Hematopoietic multipotent progenitor cell treated with erythropoietin and hydrocortisone succinate and interleukin-3 and kit ligand, for 17 days (in vitro differentiated cells): ENCODE data around the gene DGLUCY.
"Not testable (repeated sequence)": the region's sequence is repeated elsewhere in the genome, so short reads cannot be mapped to it uniquely, and the experiment has no call there.

Source experiments
- DNase-seq: peaks from one replicate; pipeline ENCODE4 v3.0.0-alpha.2; 2015; ENCODE audit warnings: low spot score

The DGLUCY gene

DNA sequence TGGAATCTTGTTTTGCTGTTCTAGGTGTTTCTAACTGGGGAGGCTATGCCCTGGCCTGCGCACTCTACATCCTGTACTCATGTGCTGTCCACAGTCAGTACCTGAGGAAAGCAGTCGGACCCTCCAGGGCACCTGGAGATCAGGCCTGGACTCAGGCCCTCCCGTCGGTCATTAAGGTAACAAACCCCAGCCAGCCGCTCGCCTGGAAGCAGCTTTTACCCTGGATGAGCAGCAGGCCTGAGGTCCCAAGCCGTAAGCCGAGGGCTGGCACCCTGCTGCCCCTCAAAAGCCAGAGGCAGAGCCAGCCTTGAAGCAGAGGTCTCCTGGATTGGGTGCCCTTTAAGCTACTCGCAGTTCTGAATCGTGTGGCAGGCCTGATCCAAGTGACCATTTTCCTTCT, 101.5 kb downstream of the DGLUCY start:
- no peak for DNase-seq

DNA sequence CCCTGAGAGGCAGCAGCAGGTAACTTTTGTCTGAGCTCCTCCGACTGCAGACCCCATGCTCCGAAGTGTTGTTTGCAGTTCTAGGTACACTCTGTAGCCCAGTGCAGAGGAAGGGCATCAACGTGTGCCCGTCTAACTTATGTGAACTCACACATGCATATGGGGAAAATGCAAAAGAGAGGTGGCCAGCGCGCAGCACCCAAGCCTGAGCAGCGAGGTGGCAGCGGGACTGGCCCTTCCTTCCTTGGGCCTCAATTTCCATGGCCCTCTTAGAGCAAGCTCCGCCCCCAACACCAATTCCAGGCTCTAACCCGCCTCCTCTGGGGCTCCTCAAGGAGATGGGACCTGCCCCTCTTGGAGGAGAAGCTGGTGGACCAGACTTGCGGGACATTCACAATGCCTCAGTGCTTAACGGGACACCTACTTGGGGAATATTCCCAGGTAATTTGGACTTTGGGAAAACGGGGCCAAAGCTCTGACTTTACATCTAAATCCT, 102.9 kb downstream of the DGLUCY start:
- DNase-seq, result no peak

DNA sequence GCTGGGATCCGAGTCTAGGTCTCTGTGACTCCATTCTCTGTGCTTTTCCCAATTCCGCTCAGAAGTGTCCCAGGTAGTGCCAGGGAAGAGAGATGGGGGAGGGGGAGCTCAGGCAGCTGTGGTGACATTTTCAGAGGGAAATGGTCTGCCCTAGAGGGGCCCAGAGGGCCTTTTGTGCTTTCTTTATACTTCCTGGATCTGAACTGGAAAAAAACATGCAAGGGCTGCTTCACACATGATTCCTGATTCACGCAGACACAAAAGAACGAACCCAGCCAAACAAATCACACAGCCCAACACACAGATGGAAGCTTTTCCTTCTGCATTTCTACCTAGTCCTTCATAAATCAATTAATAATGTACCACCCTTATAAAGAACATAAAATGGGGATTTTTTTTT, 104.1 kb downstream of the DGLUCY start:
- no peak for DNase-seq

DNA sequence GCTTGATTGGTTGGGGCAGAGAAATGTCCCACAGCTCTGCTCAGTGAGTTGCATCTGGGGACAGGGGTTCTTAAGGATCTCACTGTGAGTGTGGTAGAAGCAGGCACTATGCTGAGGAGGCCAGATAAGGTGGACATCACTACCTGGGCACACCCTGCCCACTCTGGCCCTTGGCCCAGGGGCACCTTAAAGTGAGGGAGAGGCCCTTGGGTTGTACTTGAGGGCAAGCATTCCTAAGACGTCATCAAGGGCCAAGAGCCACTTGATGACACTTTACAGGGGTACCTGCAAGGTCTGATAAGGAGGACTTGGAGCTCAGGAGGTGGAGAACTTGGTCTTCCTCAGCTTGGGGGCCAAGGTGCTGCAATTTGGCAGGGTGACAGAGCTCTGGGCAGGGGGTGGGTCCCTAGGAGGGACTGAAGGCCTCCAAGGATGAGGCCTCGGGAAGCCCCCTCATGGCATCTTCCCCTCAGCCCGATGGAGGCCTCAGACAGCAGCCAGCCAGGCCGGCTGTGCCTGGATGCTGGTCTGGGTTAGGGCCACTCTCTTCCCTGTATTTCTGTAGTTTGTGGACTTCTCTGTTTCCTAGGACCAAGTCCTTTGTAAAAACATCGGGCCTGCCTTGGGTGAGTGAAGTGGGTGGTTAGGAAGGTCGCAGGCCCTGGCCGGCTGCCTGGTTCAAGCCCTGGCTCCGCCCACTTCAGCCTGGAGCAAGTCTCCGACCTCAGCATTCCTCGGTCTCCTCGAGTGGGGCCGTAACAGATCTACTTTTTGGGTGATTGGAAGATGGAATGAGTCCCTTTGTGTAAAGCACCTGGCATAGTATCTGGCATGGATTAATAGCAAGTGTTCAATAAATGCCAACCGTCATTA, 105.9 kb downstream of the DGLUCY start:
- DNase-seq, result no peak

DNA sequence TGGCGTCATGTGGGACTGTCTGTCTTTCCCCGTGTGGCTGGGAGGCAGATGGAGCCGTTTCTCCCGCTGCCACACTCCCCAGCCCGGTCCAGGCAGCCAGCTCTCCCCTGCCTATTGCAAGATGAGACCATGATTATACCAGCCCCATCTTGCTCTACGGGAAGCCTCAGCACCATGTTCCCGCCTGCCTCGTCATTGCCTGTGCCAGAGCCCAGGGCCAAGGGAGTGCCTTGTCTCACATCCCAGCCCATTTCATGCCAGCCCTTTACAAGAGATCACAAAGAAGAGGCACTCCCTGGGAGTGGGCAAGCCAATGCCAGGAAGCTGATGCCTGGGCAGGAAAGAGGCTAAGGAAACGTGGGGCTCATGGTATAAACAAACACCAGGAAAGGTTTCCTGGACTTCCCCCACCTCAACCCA, 106.7 kb downstream of the DGLUCY start:
- no peak for DNase-seq

DNA sequence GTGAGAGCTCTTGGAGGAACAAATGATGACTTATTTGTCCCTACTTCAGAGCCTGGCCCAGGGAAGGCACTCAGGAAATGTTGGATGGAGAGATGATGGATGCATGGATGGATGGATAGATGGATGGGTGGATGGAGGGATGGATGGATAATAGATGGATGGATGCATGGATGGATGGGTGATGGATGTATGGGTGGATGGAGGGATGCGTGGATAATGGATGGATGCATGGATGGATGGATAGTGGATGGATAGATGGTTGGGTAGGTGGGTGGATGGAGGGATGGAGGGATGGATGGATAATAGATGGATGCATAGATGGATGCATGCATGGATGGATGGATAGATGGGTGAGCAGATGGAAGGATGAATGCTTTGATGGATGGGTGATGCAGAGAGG, 107.4 kb downstream of the DGLUCY start:
- DNase-seq, result no peak

DNA sequence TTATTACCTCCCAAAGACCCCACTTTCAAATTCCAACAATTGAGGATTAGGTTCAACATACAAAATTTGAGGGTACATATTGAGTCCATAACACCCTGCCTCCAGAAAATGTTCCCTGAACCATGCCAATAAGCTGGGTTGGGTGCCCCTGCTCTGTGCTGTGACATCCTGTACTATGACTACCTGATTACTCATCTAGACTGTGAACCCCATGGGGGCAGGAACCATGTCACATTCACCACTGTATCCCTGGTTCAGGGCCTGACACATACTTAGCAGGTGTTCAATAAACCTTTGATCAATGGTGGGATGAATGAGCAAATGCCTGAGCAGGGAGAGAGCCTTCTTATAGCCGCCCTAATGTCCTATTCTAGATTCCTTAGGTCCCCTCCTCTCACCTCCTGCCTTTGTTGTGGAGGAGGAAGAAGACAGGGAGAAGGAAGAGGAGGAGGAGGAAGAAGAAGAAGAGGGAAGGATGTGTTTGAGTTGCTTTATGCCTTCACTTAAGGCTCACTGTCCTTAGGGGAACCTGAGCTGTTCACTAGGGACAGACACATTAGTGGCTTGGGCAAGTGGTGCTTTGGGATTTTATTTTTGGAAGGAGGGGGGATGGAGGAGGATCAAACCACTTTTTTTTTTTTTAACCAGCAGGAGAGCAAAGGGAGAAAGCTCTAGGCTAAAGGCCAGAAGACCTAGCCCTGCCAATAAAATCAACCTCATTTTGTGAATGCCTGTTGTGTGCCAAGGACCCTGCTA, 109.3 kb downstream of the DGLUCY start:
- no peak for DNase-seq

DNA sequence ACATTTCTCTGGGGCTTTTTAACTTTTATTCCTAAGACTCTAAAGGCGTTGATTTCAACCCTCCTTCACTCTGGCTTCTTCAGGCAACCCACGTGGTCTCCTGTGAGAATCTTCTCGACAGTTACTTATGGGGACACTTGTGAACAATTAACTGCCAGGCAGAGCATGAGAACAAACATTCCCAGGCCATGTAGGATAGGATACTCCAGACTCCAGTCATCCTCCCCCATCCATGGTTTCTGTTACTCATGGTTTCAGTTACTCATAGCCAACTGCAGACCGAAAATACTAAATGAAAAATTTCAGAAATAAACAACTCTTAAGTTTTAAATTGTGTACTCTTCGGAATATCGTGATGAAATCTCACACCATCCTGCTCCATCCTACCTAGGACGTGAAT, 111.2 kb downstream of the DGLUCY start:
- DNase-seq, result no peak

DNA sequence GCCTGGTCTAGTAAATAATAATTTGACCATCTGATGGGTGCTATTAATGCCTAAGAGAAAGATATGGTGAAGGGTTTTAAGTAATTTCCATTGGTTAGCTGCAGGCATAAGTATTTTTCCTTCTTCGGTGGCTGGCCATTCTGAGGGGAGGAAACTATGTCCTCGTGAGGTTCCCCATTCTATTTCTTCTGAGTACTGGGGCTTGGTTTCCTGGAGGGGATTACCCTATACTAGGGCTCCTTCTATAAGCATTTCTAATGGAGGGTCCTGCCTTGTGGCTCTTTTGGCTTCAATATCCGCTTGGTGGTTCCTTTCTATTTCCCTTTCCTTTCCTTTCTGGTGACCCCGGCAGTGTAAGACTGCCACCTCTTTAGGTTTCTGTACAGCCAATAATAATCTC, 112.5 kb downstream of the DGLUCY start:
- not testable (repeated sequence) for DNase-seq

DNA sequence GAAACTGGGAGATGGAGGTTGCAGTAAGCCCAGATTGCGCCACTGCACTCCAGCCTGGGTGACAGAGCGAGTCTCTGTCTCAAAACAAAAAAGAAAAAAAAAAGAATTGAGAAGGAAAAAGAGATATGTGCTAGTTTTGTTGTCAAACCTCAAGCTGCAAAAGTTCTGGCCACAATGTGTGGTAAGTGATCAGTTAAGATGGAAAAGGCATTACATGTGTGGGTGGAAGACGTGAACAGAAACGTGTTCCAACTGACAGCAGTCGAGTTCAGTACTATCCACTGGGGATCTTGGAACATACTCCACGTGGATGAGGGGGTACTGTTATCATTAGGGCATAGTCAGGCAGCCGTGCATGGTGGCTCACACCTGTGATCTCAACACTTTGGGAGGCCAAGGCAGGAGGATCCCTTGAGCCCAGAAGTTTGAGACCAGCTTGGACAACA, 113.3 kb downstream of the DGLUCY start:
- DNase-seq, result no peak

DNA sequence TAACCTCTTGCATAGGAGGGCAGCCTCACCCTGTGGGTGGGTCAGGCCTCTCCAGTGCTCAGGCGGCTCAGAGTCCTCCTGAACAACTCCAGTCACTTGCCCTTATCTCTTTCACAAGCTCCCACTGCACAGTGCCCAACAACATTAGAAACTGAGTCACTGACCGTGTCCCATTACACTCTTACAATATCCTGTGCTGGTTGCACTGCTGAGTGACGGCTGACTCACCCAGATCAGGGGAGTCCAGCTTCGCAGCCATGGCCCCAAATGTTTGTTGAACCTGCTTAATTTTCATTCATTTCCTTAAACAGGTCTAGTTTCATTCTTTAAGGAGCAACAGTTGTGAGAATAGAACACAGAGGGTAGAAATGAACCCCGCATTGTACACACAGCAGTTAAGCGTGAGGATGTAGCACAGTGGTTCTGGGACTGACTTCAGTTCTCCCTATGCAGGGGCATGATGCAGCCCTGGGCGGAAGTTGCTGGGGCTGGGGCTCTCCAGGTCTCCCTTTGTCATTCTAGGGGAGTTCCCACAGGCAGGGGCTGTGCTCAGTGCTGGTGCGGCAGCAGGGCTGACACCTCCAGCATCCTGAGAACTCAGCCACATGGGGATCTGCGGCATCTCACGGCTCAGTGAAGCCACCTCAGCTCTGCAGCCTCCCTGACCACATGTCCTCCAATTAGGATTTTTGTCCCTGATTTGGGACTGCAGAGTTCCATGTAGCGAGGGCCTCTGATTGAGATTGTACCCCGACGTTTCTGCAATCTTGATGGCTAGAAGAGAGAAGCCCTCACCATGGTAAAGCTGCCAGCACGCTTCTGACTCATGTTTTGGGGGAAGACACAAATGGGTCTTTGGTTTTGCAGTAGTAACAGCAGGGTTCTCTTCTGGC, 114.5 kb downstream of the DGLUCY start:
- no peak for DNase-seq

DNA sequence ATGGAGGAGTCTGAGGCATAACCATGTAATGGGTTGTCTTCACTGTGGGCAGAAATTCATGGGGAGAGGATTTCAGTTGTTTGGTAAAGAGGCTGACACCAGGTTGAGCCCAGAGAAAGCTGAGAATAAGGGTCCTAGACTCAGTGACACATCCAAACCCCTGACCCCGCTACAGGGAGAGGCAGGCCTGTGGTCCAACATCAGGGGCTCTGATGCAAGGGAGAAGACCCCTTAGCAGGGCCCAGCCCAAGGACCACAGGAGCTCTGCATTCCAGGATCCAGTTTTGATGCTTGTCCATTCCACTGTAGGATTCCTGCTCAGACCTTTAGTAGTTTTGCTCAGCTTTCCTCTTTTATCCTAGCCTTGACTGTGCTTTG, 115.1 kb downstream of the DGLUCY start:
- no peak for DNase-seq

DNA sequence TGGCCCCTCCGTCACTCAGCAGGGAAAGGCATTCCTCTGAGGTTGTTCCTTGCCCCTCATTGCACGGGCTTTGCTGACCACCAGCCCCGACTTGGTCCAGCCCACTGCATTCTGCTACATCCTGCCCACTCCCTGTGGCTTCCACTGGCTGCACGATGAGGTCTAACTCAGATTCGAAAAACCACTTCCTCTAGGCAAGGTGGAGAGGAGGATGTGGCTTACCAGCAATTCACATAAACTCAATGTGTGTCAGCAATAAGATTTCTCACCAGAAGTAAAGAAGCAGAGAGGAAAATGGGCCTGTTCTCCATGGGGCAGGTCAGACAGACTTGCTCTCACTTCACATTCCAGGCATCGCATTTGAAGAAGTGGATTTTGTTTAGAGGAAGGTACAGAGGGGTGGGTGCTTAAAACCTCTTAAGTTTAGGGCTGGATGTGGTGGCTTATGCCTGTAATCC, 115.9 kb downstream of the DGLUCY start:
- no peak for DNase-seq

DNA sequence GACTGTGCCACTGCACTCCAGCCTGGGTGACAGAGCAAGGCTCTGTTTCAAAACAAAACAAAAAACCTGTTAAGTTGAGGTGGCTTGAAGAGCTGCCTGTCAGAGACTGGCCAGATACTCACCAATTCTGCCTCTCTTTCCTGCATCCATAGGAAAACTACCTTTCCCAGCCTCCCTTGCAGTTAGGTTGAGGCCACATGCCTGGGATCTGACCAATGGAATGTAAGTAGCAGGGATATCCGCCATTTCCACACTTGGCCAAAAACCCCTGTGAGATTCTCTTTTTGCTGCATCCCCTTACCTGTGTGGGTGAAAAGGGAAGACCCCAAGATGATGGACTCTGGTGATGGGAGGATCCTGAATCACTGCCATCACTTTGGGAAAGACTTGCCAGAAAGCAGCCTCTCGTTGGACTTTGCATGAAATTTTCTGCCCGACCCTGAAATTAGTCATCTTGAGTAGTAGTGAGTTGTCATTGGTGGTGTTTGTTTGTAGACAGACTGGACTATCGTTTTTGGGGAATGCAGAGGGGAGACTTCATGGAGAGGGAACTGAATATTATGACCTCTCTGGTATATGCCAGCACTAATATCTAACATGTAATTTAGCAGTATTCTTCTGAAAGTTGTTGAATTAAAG, 116.6 kb downstream of the DGLUCY start:
- no peak for DNase-seq

DNA sequence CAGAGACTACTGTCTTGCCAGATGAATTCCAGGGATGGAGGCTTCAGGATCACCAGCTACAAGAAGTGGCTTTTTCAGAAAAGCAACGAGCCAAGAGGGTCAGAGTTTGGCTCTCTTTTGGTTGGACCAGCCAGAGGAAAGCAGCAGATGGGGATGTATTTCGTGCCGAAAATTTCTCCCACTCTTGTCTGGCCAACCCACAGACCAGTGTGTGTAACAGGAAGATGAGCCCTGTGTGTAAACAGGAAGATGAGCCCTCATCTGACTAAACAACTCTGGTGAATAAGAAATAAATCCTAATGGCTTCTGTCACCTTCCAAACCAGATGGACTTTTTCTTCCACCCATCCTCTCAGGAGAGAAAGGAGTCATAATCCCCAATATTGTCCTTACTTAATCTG, 117.6 kb downstream of the DGLUCY start:
- DNase-seq, result no peak

DNA sequence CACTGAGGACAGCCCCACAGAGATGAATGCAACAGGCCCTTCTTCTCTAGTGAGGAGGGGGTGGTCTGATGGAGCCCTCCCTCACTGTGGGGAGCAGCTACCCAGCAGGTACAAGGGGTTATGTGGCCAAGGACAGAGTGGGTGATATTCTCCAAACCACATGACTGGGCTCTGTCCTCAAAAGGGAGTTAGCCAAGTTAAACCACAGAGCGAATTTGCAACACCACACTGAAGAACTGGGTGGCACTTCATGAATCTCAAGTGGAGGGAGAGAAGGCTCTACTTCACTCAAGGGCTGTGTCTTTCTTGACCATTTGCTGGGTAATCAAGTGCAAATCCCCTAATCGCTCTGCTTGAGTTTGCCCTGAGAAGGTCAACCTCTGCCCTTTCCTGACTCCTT, 118.2 kb downstream of the DGLUCY start:
- DNase-seq, result no peak

DNA sequence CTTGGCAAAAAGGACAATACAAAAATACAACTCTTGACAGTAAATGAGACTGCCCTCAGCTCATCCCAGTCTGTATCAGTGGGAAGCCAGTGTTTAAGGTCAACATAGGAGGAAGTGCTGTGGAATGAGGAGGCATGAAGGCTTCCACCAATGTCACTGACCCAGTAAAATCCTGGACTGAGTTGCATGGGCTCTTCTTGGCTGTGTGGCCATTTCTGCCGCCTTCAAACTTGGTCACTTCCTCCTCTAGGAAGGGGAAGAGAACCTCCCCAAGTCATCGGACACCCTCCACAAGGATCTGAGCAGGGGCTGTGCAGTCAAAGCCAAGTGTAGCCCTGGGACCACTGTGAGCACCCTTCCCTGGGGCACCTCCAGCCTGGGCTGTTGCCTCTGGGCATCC, 118.7 kb downstream of the DGLUCY start:
- DNase-seq, result no peak

DNA sequence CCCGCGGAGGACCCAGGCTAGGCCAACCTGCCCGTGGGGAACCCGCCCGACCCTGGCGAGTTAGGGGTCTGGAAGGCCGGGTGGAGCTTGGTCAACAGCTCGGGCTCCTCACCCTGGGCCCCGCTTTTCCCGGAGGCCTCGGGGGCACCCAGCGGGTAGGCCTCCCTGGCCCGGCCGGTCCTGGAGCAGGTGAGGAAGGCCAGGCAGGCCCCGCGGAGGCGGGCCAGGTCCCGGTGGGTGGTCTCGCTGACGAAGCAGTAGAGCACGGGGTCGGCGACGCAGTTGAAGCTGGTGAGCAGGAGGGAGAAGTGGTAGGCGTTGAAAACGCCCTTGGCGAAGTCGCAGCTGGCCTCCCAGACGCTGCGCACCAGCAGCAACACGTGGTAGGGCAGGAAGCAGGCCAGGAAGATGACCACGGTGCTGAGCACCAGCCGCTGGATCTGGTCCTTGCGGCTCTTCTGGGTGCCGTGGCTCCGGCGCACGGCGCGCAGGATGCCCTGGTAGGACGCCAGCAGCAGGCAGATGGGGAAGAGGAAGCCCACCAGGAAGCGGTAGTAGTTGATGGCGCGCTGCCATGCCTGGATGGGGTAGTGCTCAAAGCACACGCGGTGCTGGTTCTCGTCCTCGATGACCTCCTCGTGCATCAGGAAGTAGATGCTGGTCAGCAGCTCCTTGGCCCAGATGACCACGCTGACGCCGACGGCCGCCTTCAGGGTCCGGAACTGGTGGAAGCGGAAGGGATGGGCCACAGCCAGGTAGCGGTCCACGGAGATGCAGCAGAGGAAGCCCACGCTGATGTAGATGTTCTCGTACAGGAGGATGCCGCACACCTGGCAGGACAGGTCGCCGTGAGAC, 120.3 kb downstream of the DGLUCY start:
- no peak for DNase-seq

DNA sequence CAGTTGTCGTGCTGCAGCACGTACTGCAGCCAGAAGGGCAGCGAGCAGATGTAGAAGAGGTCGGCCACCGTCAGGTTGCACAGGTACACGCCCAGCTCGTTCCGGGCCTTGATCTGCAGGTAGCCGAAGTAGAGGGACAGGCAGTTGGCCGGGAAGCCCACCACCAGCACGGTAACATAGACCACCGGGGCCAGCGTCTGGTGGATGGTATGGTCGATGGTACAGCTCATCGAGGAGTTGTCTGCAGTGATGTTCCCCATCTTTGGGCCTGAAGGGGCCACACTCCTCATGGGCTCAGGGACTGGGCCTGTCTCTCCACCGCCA, 120.9 kb downstream of the DGLUCY start:
- DNase-seq, result no peak

DNA sequence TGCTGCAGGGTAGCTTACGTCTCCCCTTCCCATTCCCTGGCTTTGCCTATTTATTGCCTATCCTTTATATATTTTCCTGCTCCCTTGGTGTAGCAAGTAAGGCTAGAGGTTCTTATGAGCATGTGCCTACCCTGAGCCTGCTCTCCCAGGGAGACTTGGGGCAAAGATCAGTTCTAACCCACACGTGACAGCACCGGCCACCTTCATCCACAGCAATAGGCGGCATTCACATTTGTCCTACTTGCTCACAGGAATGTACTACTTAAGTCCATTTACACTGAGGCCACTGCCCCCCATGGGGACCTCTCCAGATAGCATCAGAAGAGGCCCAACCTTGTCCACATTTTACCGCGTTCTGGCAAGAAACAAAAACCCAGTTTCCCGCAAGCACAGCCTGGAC, 122.0 kb downstream of the DGLUCY start:
- no peak for DNase-seq

DNA sequence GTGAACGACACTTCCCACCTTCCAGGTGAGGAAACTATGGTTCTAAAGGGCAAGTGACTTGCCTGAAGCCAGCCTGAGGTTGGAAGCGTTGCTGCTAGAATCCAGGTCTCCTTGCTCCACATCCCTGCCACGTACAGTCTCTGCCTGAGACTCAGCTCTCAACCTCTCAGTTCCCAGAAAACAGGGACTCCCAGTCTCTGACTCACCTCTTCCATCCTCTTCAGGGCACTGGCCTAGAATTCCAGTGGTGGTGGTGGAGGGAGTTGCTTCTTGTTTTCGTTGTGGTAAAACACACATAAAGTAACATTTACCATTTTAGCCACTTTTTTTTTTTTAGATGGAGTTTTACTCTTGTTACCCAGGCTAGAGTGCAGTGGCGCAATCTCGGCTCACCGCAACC, 123.3 kb downstream of the DGLUCY start:
- no peak for DNase-seq
